IMR-90 (cell line): ENCODE measurements around the gene UBA3. TPM values are rescaled to one million over a fixed set of nuclear protein-coding genes. Genes with fewer than 3 reads are reported as not detected.

Experiments
- ATAC-seq: fragments of 200-7000 bp; cut with Tn5 transposase; 2 replicates; pipeline ENCODE4 v1.9.1; 2020; ENCODE audit warnings: low read depth, mild to moderate bottlenecking, moderate library complexity
- BruUV-seq: library from RNA; stranded (reverse); fragments of 400-500 nt; replicated peaks from 2 replicates; lab custom pipeline; 2021; lab: Mats Ljungman, UMichigan
- CTCF ChIA-PET: fragments of 300-600 bp; formaldehyde crosslinking; extraction: SDS; loops from one replicate; lab custom pipeline; 2021; ENCODE audit warnings: antibody characterized with exemption; lab: Yijun Ruan, JAX
- POLR2A ChIA-PET: fragments of 300-600 bp; sonication (Branson Sonifier 250); formaldehyde crosslinking; loops from one replicate; lab custom pipeline; 2022; ENCODE audit warnings: antibody characterized with exemption; ENCODE audit not compliant: unreplicated experiment; lab: Charles Lee
- DNase-seq: peaks from one replicate; pipeline ENCODE4 v3.0.0; 2013
- H2AFZ ChIP-seq: replicated peaks from 2 replicates; pipeline ENCODE3; 2013; ENCODE audit warnings: low read length, mild to moderate bottlenecking; ENCODE audit not compliant: poor library complexity
- H2AK5ac ChIP-seq: 2 replicates; pipeline ENCODE4 v1.6.1; 2013; ENCODE audit warnings: low read depth, low read length, inconsistent platforms
- H2AK9ac ChIP-seq: replicated peaks from 2 replicates; pipeline ENCODE3; 2013; ENCODE audit warnings: mild to moderate bottlenecking, low read depth, low read length, moderate library complexity; ENCODE audit not compliant: poor library complexity
- H2BK120ac ChIP-seq: 2 replicates; pipeline ENCODE4 v1.6.1; 2013; ENCODE audit warnings: low read depth, low read length, inconsistent platforms
- H2BK15ac ChIP-seq: 3 replicates; pipeline ENCODE4 v1.6.1; 2013; ENCODE audit warnings: low read depth, low read length, inconsistent platforms
- H2BK20ac ChIP-seq: 2 replicates; pipeline ENCODE4 v1.6.1; 2013; ENCODE audit warnings: low read depth, mild to moderate bottlenecking, inconsistent platforms, low read length, moderate library complexity
- H2BK5ac ChIP-seq: 2 replicates; pipeline ENCODE4 v1.6.1; 2013; ENCODE audit warnings: mild to moderate bottlenecking, low read depth, low read length, inconsistent platforms; ENCODE audit not compliant: poor library complexity, severe bottlenecking
- H3K14ac ChIP-seq: replicated peaks from 2 replicates; pipeline ENCODE4 v1.6.1; 2013; ENCODE audit warnings: low read depth, low read length, inconsistent platforms
- H3K18ac ChIP-seq: 2 replicates; pipeline ENCODE4 v1.6.1; 2013; ENCODE audit warnings: low read depth, low read length, control low read depth
- H3K23ac ChIP-seq: 2 replicates; pipeline ENCODE4 v1.6.1; 2013; ENCODE audit warnings: low read depth, low read length, inconsistent platforms
- H3K27ac ChIP-seq: 2 replicates; pipeline ENCODE4 v1.5.1; 2013; ENCODE audit warnings: mild to moderate bottlenecking, control low read depth, low read length; ENCODE audit not compliant: insufficient read depth
- H3K27me3 ChIP-seq: 2 replicates; pipeline ENCODE4 v1.6.1; 2013; ENCODE audit warnings: low read length; ENCODE audit not compliant: control insufficient read depth, insufficient read depth
- H3K36me3 ChIP-seq: 2 replicates; pipeline ENCODE4 v1.6.1; 2013; ENCODE audit warnings: low read length, mixed read lengths; ENCODE audit not compliant: control insufficient read depth, insufficient read depth
- H3K4ac ChIP-seq: 2 replicates; pipeline ENCODE4 v1.6.1; 2013; ENCODE audit warnings: low read depth, low read length, inconsistent platforms
- H3K4me1 ChIP-seq: 2 replicates; pipeline ENCODE4 v1.6.1; 2013; ENCODE audit warnings: low read length, mixed read lengths; ENCODE audit not compliant: control insufficient read depth, insufficient read depth
- H3K4me2 ChIP-seq: 2 replicates; pipeline ENCODE4 v1.6.1; 2013; ENCODE audit warnings: low read depth, mild to moderate bottlenecking, control low read depth, low read length, moderate library complexity
- H3K4me3 ChIP-seq: 2 replicates; pipeline ENCODE4 v1.5.1; 2013; ENCODE audit warnings: low read depth, mild to moderate bottlenecking, control low read depth, low read length, moderate library complexity; ENCODE audit not compliant: insufficient read depth
- H3K56ac ChIP-seq: 2 replicates; pipeline ENCODE4 v1.6.1; 2013; ENCODE audit warnings: low read length, inconsistent platforms; ENCODE audit not compliant: insufficient read depth; ENCODE audit errors: extremely low read depth
- H3K79me1 ChIP-seq, 2 experiments: 2 replicates each; pipeline ENCODE4 v1.6.1; 2013; ENCODE audit warnings: low read length in 2 of 2, inconsistent platforms in 1 of 2, low read depth in 1 of 2
- H3K9ac ChIP-seq: 2 replicates; pipeline ENCODE4 v1.6.1; 2013; ENCODE audit warnings: low read depth, low read length, control low read depth
- H3K9me1 ChIP-seq: 2 replicates; pipeline ENCODE4 v1.6.1; 2013; ENCODE audit warnings: low read length, inconsistent platforms; ENCODE audit not compliant: insufficient read depth
- H3K9me3 ChIP-seq: 2 replicates; pipeline ENCODE4 v1.6.1; 2013; ENCODE audit warnings: low read length; ENCODE audit not compliant: control insufficient read depth, insufficient read depth
- H4K20me1 ChIP-seq: 2 replicates; pipeline ENCODE4 v1.6.1; 2013; ENCODE audit warnings: low read length, inconsistent platforms; ENCODE audit not compliant: insufficient read depth
- H4K5ac ChIP-seq: 2 replicates; pipeline ENCODE4 v1.6.1; 2013; ENCODE audit warnings: mild to moderate bottlenecking, low read depth, low read length, control low read depth
- H4K8ac ChIP-seq, 2 experiments: 2 replicates each; pipeline ENCODE4 v1.6.1; 2013; ENCODE audit warnings: low read depth in 2 of 2, low read length in 2 of 2, control low read depth in 1 of 2, inconsistent platforms in 1 of 2
- H4K91ac ChIP-seq: 2 replicates; pipeline ENCODE4 v1.6.1; 2013; ENCODE audit warnings: low read depth, low read length, inconsistent platforms; ENCODE audit not compliant: insufficient read depth
- BHLHE40 ChIP-seq: fragments of 150-350 bp; IDR thresholded peaks from 2 replicates; pipeline ENCODE4 v1.6.1; 2016; ENCODE audit warnings: mild to moderate bottlenecking, low read depth, low read length
- ELK1 ChIP-seq: fragments of 150-350 bp; IDR thresholded peaks from 2 replicates; pipeline ENCODE4 v1.6.1; 2016; ENCODE audit warnings: low read depth, mild to moderate bottlenecking, low read length, moderate library complexity, borderline replicate concordance
- FOS ChIP-seq: fragments of 150-350 bp; IDR thresholded peaks from 2 replicates; pipeline ENCODE4 v1.6.1; 2016; ENCODE audit warnings: low read depth, low read length
- MAFK ChIP-seq: IDR thresholded peaks from 2 replicates; pipeline ENCODE4 v1.6.1; 2012; ENCODE audit warnings: low read depth, low read length, improper control_type of control experiment
- MXI1 ChIP-seq: IDR thresholded peaks from 2 replicates; pipeline ENCODE4 v1.6.1; 2012; ENCODE audit warnings: low read depth, mild to moderate bottlenecking, low read length, moderate library complexity, borderline replicate concordance
- NFE2L2 ChIP-seq: fragments of 150-350 bp; IDR thresholded peaks from 2 replicates; pipeline ENCODE4 v1.6.1; 2016; ENCODE audit warnings: low read depth, mild to moderate bottlenecking, low read length
- RCOR1 ChIP-seq: IDR thresholded peaks from 2 replicates; pipeline ENCODE4 v1.6.1; 2012; ENCODE audit warnings: mild to moderate bottlenecking, low read length, improper control_type of control experiment; ENCODE audit not compliant: insufficient replicate concordance
- SMC3 ChIP-seq: fragments of 150-350 bp; IDR thresholded peaks from 2 replicates; pipeline ENCODE4 v1.6.1; 2016; ENCODE audit warnings: low read depth, mild to moderate bottlenecking, antibody characterized with exemption, low read length, moderate library complexity
- USF2 ChIP-seq: fragments of 150-350 bp; IDR thresholded peaks from 2 replicates; pipeline ENCODE4 v1.6.1; 2017; ENCODE audit warnings: mild to moderate bottlenecking, antibody characterized with exemption, low read length, low read depth
- WGBS, 2 experiments: methylation state at CpG; one replicate each; pipeline versions ENCODE4 v1.1.5 to v1.1.7; 2013; ENCODE audit warnings: missing lambda C conversion rate in 2 of 2; ENCODE audit not compliant: insufficient read length in 1 of 2; ENCODE audit errors: extremely low coverage in 2 of 2; 5-methylcytosine and 5-hydroxymethylcytosine counted together
- dilution Hi-C: fragments of 300-500 bp; cut with HindIII; formaldehyde crosslinking; loops from one replicate; pipeline ENCODE4 v1.14.3; 2018; ENCODE audit warnings: low sequenced_read_pairs; ENCODE audit not compliant: unreplicated experiment
- in situ Hi-C: fragments of 300-500 bp; cut with MboI; formaldehyde crosslinking; loops from 3 replicates; pipeline ENCODE4 v1.14.3; 2019; ENCODE audit warnings: low sequenced_read_pairs, inconsistent platforms, mixed read lengths
- intact Hi-C: fragments of 100-400 bp; cut with micrococcal nuclease; formaldehyde crosslinking; loops from 2 replicates; pipeline ENCODE4 v1.10.0; 2022
- polyA plus RNA-seq, 3 experiments: library from polyadenylated mRNA; depleted of rRNA; stranded (reverse); fragments of >200 nt; gene quantifications; 2 replicates each; pipeline ENCODE4 v1.2.3, GENCODE V29; 2012; ENCODE audit warnings: low replicate concordance in 1 of 3
- total RNA-seq: library from RNA; depleted of rRNA; stranded (reverse); fragments of >200 nt; gene quantifications from 2 replicates; pipeline ENCODE4 v1.2.3, GENCODE V29; 2012

UBA3 gene
- total and polyA plus RNA-seq, 2 of the 4 experiments (the other 2 are of a cell fraction), result 51.8 to 64.3 TPM

- Histone ChIP-seq H3K4me3 (no peak overlapping the region), H4K91ac (no peak overlapping the region), H2AK9ac (no peak overlapping the region), H4K8ac (no peak overlapping the region), H2BK15ac (no peak overlapping the region), H3K9me3 (no peaks in the 10 kb centered on the region), H3K27ac (no peak overlapping the region), H3K4me1 (no peaks in the 10 kb centered on the region), H3K79me1 (no peaks in the 10 kb centered on the region), H3K14ac (no peak overlapping the region), H2AFZ (no peak overlapping the region), H3K27me3 (0 out of 2 replicates have a peak, but pooled peaks cover 2% of the 10 kb centered on the region), H2BK5ac (no peak overlapping the region), H3K4ac (no peak overlapping the region), H4K20me1 (no peaks in the 10 kb centered on the region), H3K9ac (no peak overlapping the region), H3K23ac (no peak overlapping the region), H2BK20ac (no peak overlapping the region), H3K9me1 (no peaks in the 10 kb centered on the region), H3K4me2 (no peak overlapping the region), H2BK120ac (no peak overlapping the region), H3K56ac (no peak overlapping the region), H3K18ac (no peak overlapping the region), H2AK5ac (no peak overlapping the region), H4K5ac (no peak overlapping the region), H3K36me3 (no peaks in the 10 kb centered on the region)
- intact Hi-C loops, result no loop called here
- WGBS, 2 experiments, result no CpG with 5 or more reads among the region's 4 CpGs
- no peak for TF ChIP-seq ELK1
- TF ChIP-seq SMC3, result no peak
- TF ChIP-seq FOS, result no peak
- no peak for TF ChIP-seq NFE2L2
- TF ChIP-seq BHLHE40, result no peak
- no peak for TF ChIP-seq RCOR1
- no peak for TF ChIP-seq MAFK
- TF ChIP-seq USF2, result no peak
- TF ChIP-seq MXI1, result no peak
- dilution Hi-C loops, result no loop called here
- ATAC-seq (no peak), DNase-seq (no peak)
- no TSS peak for BruUV-seq
- ChIA-PET POLR2A (no interaction called here), CTCF (interaction anchor here (0.6 to 1.1 kb wide), 2 partner anchors 34 to 189 kb away, joined by 3 to 4 read pairs; no protein-coding TSS in a partner anchor)
- in situ Hi-C loops, result no loop called here
Observed at GRCh38 chr3:69116162-69116561, 36.0 kb upstream of the UBA3 start.
